ENCODE measurements around the gene SHB. TPM values are rescaled to one million over a fixed set of nuclear protein-coding genes. Genes with fewer than 3 reads are reported as not detected.
A peak's percentile ranks its signal among the peaks of the same experiment; 100 is the strongest.

The SHB gene
- polyA plus RNA-seq, 3 donors, result 17.4 to 20.0 (median 17.9) TPM

DNA sequence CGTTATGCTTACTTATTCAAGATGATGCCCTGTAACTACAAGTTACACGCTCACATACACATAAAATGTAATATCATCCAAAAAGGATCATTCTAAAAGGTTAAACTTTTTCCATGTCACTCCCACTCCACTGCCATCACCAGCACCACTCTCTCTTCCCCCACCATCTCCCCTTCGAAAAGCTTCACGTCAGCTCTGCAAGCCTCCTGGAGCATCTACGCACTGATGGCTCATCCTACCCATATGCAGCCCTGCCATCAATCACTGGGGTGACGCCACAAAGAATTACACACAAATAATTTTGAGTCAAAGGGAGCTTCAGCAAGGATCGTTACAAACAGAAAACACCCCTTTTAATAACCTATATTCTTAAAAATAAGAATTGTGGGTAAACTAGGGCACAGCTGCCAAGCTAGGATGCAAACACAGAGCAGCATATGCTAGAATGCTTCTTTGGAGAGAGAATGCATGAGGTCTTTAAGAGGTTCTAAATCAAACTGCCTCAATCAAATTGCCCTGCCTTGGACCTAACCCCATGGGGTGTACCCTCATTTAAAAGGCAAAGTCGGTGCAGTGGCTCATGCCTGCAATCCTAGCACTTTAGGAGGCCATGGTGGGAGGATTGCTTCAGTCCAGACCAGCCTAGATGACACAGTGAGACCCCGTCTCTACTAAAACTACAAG lies 56.1 kb downstream of the SHB start:
- DNase-seq, result no peak

- no peak for DNase-seq
Observed at GRCh38 chr9:38011991-38012390, 57.0 kb downstream of the SHB start.

GRCh38 chr9:38010918-38011704 lies 57.9 kb downstream of the SHB start:
- no peak for DNase-seq

- no peak for DNase-seq
Observed at GRCh38 chr9:38009990-38010389, 59.0 kb downstream of the SHB start.

GRCh38 chr9:38009035-38009501 lies 60.0 kb downstream of the SHB start:
- no peak for DNase-seq

DNA sequence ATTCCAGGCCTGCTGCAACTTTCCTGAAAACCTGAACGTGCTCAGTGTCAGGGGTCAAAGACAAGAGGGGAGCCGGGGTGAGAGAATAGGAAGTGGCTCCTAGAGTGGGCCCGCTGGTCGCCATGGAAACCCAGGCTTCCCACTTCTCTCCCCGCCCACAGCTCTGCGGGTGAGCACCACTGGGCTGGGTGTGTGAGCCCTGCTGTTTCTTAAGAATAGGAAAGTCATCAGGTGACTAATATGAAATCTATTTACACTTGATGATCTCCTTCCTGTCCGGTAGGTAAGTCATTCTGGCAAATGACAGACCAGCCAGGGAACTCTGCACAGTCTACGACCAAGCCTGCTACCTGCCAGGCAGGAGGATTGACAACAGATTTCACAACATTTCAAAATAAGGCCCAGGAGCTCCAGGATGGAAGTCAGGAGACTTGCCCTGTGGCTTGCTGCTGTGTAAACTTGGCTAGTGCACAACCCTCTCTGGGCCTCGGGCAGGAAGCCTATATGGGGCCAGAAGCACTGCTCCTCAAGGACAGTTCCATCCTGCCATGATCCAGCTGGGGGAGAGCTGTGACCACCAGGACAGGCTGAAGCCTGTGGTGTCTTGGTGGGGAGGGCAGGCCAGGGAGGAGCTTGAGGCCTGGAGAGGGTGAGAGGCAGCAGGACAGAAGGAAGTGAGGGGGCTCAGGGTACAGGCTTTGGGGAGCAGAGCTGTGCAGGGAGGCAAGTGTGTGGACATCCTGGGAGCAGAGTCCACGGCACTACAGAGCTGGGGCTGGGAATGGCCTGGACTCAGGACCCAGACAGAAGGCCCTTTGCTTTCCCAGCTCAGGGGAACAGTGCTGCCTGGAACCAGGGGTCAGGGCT lies 60.6 kb downstream of the SHB start:
- DNase-seq, result no peak

DNA sequence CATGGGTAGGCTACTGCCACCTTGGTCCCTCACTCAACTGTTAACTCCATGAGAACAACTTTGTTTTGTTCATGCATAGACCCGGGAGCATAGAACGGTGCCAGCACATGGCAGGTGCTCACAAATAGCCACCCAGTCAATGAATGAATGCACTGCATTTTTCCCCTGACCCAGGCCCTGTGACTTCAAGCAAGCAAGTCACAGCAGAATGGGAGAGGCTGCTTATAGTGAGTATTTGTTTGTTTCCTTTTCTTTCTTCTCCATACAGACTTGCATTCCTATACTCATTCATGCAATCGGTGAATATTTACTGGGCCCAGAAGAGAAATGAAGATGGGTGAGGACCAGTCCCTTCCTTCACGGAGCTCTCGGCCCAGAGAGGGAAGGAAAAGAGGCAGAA lies 62.0 kb downstream of the SHB start:
- DNase-seq, result no peak

- DNase-seq, result no peak
Observed at GRCh38 chr9:38006163-38006562, 62.9 kb downstream of the SHB start.

DNA sequence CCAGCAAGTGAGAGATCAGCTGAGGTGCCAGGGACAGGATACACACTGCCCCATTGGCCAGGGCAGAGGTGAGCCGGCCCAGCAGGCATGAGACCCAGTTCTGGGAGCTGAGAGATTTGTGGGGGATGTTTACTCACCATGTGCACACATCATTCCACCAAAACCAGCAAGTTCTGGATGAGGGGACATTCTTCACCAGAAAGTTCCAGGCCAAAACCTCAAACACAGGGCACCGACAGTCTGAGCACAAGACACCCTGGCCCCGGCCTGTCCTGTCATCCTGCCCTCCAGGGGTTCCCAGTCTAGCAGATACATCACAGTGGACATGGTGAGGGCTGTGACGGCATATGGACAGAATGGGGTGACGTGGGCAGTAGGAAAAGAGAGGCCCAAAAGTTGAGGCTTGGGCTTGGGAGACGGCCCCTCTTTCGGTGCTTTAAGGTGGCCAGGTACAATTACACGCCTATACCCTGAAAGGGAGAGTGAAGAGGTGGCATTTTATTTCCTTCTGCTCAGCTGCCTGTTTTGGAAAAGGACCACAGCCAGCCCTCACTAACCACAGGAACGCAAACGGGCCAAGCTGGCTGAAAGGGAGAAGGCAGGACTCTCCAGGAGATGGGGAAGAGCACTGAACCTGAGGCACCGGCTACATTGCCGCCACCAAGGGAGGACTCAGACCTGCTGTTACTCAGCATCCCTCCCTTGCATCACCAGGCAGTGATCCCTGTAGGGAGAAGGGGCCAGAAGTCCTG lies 64.0 kb downstream of the SHB start:
- no peak for DNase-seq

DNA sequence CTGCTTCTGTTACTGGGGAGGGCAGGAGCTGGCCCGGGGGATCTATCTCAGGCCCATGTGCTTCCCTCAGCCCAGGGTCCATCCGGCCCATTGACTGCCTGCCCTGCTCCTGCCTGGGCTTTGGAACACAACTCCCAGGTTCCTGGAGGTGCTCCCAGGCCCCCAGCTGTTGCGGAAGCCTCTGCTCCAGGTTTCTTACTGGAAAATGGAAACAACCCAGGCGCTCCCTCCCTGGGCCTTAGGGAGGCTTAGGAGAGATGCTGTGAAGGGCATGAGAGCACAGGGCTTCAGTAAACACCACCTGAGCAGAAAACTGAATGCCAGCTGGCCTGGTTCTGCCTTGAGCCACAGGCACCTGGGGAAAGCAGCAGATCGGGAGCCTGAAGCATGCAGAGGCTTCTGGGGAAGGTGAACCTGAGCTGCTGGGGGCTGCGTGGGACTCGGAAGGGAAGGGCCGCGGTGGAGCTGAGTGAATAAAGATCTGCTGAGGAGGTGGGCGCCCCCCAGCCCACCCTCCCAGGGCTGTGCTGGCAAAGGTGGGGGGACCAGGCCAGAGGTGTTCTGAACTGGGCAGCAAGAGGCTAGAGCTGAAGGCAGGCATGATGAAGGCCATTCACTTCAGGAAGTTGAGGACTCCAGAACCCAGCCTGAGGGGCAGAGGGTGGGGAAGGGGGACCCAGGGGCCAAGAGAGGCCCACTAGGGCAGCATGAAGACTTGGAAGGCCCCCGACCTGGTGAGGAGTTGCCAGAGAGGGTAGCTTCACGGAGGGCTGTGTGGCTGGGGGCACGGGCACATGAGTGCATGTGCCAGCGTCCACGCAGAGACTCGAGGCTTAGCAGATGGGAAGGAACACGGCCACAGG lies 64.8 kb downstream of the SHB start:
- DNase-seq, result no peak

DNA sequence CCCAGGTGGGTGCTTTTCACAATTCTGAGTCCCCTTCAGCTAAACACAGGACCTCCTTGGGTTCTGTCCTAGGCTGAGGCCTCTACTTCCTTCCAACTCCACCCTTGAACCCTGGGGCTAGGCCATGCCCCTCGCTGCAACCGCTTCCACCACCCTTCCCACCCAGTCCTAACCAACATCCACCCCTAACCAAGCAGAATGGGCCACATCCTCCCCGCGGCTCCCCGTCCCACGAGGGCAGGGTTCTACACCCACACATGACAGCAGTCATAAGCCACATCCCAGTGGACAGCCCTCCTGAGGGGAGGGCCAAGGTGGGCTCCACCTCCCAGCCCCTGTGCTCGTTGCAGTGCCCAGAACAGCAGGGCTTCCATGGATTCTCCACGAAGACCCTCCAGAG lies 65.8 kb downstream of the SHB start:
- no peak for DNase-seq

DNA sequence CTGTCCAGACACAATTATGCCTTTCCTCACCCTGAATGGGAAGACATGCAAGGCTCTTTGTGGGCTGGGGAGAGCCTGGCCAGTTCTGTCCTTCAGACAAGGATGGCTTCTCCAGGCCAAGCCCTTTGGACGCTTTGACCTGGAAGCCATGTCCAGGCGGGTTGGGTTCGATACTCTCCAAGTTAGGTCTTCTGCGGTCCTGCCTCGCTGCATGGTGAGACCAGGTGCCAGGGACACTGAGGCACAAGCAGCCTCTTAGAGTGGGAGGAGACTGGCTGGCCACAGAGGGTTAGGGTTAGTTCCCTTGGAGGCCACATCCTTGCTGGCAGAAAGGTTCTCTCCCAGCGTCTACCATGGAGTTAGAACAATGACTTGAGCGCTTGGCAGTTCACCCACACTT lies 67.6 kb downstream of the SHB start:
- DNase-seq, result no peak

DNA sequence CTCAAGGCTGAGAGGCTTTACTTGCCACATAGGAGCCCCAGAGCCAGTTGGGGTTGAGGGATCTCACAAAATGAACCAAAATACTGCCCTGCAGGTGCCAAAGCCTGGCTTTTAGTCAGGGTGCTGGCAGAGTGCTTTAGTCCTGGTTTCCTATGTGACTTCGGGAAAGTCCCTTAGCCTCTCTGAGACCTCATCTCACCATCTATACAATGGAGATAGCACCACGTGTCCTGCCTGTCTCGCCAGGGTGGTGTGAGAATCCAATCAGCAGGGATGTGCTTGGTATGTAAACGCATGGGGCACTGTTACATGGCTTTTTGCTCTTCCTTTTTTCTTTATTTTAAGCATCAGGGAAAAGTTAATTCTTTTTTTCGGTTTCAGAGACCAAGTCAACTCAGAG lies 68.3 kb downstream of the SHB start:
- DNase-seq, result no peak

DNA sequence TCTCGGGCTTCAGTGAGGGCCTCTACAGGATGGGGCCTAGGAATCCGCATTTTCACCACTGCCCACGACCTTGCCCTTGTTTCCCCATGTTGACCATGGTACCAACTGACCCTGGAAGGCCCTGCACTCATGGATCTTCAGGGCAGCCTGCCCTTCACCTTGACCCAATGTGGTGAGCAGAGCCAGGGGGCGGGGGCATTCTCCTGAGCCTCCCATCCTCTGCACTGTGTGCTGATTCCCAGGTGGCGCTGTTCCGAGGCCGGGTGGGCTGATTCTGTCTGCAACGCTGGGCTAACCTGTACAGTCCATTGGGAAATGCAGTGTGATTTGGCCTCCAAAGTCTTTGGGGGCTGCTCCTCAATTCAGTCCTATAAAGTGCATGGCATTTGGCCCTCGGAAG lies 68.7 kb downstream of the SHB start:
- DNase-seq, result no peak

DNA sequence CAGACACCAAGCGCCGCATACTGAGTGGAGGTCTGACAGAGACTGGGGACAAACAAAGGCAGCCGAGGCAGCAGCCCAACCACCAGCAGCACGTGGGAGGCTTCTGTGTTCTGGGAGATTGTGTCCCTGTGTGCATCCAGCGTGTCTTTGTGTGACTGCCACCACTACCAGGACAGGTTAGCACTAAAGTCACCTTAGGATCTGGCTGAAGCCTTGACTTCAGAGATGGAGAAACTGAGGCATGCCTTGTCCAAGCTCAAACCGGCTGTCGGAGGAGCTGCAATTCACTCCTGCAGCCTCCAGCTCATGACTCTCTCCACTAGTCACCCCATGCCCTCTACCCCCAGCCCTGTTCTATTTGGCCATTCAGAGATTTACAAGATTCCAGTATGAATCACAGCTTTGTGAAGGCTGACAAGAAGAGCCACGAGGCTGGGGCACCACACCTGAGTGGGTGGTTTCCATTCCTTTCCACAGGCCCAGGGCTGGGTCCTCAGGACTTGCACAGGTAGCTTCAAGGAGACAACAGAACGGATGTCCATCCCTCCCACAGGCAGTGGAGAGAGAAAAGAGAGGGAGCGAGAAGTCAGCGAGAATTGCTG lies 69.3 kb downstream of the SHB start:
- no peak for DNase-seq

- DNase-seq, result no peak
Observed at GRCh38 chr9:37998881-37999587, 70.0 kb downstream of the SHB start.

DNA sequence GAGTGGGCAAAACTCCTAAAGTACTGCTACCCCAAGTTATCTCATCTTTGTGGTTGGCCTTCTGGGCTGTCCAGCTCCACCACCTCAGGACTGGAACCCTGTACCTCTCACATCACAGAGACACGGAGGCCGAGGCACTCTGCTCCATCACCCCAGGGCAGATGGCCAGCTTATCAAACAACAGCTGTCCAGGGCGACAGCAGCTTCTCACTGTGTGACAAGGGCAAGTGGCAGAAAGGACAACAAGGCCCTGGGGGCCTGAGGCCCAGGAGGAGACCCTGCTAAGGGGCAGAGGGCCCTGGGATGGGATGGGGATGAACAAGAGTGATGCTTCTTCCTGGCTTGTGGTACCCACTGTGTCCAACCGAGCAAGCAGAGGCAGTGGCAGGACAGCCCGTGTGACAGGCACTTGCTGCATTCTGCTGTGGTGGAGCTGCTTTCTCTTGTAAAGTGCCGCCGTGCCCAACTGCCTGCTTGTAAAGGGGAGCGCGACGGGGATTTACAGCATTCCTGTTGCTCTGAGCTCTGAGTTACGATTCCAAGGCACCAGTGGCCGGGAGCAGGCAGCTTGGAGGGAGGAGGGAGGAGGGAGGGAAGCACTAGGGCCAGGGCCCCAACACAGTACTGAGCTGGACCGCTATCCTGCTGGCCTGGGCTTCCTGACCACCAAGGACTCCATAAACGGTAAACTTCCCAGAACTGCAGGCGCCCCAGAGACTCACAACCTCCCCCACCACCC lies 71.2 kb downstream of the SHB start:
- peak; percentile 66 for DNase-seq

DNA sequence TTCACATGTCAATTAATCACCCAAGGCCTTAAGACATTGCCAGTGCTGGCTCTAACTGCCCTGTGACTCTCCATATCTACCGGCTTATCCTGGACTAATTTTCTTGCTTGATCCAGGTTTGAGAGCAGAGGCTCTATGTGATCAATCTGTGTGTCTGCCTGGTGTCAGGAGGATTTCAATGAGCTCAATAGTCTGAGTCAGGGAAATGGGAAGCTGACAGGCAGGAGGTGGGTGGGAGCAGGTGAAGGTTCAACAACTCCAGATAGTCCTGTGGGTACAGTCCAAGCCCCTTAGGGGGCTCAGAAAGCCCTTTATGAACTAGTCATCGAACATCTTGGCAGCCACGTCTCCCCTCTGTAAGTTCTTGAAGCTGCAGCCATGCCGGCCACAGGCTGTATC lies 72.2 kb downstream of the SHB start:
- DNase-seq, result no peak

All from renal pelvis (tissue), 4 donors.